ENCODE measurements around the gene BANF2. TPM values are rescaled to one million over a fixed set of nuclear protein-coding genes. Genes with fewer than 3 reads are reported as not detected.

Gene BANF2
- total and polyA plus RNA-seq, 10 of the 15 experiments (the other 5 are each of a cell fraction or from before 2014, with no cell fraction given) = not detected

DNA sequence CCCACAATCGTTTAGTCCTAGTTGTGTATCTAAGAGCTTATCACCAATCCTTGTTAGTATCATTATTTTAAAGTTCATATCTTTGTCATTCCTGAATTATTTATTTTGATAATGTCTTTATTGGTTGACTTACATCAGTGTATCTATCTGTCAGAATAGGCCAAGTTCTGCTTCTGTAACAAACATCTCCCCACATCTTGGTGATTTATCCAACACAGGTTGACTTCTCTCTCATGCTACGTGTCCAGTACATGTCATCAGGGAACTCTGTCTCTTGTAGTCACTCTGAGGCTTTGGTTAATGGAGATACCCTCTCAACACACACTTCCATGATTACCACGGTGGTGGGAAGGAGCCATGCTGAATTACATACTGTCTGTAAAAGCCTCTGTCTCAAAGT is 38.4 kb downstream of the BANF2 start:
- no peak for ATAC-seq
- H3K79me2 ChIP-seq (ENCODE audit: control insufficient read depth, insufficient read depth, low read length) = no peaks in the 10 kb centered on the region
- RAD21 ChIA-PET (ENCODE audit: unreplicated experiment) = no interaction called here
- H3K9ac ChIP-seq (ENCODE audit: control insufficient read depth, insufficient read depth, low read length) = no peak overlapping the region
- H3K4me1 ChIP-seq (ENCODE audit: control insufficient read depth, insufficient read depth, low read length) = no peaks in the 10 kb centered on the region
- POLR2A ChIA-PET = no interaction called here
- CTCF ChIA-PET = no interaction called here
- H3K4me3 ChIP-seq = no peak overlapping the region
- FAIRE-seq = no peak
- no peaks in the 10 kb centered on the region for H3K27me3 ChIP-seq (replicated peaks in 1 of 2; ENCODE audit: control insufficient read depth in 2 of 2, insufficient read depth in 2 of 2, low read length in 1 of 2)
- no peak overlapping the region for H2AFZ ChIP-seq (ENCODE audit: control insufficient read depth, low read depth, low read length)
- SMC1A ChIA-PET (ENCODE audit: uncharacterized antibody, unreplicated experiment) = no interaction called here
- 10% methylated on average over 3 of the region's 3 CpGs for WGBS (ENCODE audit: insufficient coverage, insufficient replicate concordance, low lambda C conversion rate, missing lambda C conversion rate)
- in situ Hi-C loops (cut with MboI) (no loop called here), intact Hi-C loops (cut with micrococcal nuclease; ENCODE audit: unreplicated experiment) (no loop called here)
- no peak for DNase-seq (ENCODE audit: low read depth, low spot score)
- H3K27ac ChIP-seq (ENCODE audit: control insufficient read depth, insufficient read depth) = no peak overlapping the region
- no peak overlapping the region for H3K4me2 ChIP-seq (ENCODE audit: control insufficient read depth, insufficient read depth)
- peaks cover 2% of the 10 kb centered on the region; the same call in 2 of the 3 replicates for H3K9me3 ChIP-seq (replicated peaks; ENCODE audit: control insufficient read depth, insufficient read depth, low read length)
- no peaks in the 10 kb centered on the region for H3K36me3 ChIP-seq (ENCODE audit: control insufficient read depth in 2 of 2, insufficient read depth in 2 of 2, low read length in 1 of 2)
- no TSS peak for BruUV-seq (replicated peaks)
- no peaks in the 10 kb centered on the region for H4K20me1 ChIP-seq (ENCODE audit: control insufficient read depth, insufficient read depth)
- TF ChIP-seq, protein P1, sequence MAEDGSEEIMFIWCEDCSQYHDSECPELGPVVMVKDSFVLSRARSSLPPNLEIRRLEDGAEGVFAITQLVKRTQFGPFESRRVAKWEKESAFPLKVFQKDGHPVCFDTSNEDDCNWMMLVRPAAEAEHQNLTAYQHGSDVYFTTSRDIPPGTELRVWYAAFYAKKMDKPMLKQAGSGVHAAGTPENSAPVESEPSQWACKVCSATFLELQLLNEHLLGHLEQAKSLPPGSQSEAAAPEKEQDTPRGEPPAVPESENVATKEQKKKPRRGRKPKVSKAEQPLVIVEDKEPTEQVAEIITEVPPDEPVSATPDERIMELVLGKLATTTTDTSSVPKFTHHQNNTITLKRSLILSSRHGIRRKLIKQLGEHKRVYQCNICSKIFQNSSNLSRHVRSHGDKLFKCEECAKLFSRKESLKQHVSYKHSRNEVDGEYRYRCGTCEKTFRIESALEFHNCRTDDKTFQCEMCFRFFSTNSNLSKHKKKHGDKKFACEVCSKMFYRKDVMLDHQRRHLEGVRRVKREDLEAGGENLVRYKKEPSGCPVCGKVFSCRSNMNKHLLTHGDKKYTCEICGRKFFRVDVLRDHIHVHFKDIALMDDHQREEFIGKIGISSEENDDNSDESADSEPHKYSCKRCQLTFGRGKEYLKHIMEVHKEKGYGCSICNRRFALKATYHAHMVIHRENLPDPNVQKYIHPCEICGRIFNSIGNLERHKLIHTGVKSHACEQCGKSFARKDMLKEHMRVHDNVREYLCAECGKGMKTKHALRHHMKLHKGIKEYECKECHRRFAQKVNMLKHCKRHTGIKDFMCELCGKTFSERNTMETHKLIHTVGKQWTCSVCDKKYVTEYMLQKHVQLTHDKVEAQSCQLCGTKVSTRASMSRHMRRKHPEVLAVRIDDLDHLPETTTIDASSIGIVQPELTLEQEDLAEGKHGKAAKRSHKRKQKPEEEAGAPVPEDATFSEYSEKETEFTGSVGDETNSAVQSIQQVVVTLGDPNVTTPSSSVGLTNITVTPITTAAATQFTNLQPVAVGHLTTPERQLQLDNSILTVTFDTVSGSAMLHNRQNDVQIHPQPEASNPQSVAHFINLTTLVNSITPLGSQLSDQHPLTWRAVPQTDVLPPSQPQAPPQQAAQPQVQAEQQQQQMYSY (CRISPR knock-in tag; IDR thresholded peaks at IDR 0.05) = no peak
- TF ChIP-seq ETV6 (conservative IDR thresholded peaks at IDR 0.05 in 1 of 2, IDR thresholded peaks at IDR 0.05 in 1 of 2; ENCODE audit: borderline replicate concordance in 1 of 2, low read depth in 1 of 2) (no peak), POU2F2 (IDR thresholded peaks at IDR 0.05; ENCODE audit: borderline replicate concordance, low read depth, low read length) (no peak), EED (IDR thresholded peaks at IDR 0.05; ENCODE audit: low read depth) (no peak), TBL1XR1 (IDR thresholded peaks at IDR 0.05; ENCODE audit: low read depth, low read length) (no peak), STAT3 (IDR thresholded peaks at IDR 0.05; ENCODE audit: low read depth, low read length) (no peak), DPF2 (IDR thresholded peaks at IDR 0.05) (no peak), RBBP5 (conservative IDR thresholded peaks at IDR 0.05) (no peak)
- TF ChIP-seq, protein P2, sequence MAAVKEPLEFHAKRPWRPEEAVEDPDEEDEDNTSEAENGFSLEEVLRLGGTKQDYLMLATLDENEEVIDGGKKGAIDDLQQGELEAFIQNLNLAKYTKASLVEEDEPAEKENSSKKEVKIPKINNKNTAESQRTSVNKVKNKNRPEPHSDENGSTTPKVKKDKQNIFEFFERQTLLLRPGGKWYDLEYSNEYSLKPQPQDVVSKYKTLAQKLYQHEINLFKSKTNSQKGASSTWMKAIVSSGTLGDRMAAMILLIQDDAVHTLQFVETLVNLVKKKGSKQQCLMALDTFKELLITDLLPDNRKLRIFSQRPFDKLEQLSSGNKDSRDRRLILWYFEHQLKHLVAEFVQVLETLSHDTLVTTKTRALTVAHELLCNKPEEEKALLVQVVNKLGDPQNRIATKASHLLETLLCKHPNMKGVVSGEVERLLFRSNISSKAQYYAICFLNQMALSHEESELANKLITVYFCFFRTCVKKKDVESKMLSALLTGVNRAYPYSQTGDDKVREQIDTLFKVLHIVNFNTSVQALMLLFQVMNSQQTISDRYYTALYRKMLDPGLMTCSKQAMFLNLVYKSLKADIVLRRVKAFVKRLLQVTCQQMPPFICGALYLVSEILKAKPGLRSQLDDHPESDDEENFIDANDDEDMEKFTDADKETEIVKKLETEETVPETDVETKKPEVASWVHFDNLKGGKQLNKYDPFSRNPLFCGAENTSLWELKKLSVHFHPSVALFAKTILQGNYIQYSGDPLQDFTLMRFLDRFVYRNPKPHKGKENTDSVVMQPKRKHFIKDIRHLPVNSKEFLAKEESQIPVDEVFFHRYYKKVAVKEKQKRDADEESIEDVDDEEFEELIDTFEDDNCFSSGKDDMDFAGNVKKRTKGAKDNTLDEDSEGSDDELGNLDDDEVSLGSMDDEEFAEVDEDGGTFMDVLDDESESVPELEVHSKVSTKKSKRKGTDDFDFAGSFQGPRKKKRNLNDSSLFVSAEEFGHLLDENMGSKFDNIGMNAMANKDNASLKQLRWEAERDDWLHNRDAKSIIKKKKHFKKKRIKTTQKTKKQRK (IDR thresholded peaks at IDR 0.05; ENCODE audit: low read depth, low read length) = no peak
- TF ChIP-seq, protein P3, sequence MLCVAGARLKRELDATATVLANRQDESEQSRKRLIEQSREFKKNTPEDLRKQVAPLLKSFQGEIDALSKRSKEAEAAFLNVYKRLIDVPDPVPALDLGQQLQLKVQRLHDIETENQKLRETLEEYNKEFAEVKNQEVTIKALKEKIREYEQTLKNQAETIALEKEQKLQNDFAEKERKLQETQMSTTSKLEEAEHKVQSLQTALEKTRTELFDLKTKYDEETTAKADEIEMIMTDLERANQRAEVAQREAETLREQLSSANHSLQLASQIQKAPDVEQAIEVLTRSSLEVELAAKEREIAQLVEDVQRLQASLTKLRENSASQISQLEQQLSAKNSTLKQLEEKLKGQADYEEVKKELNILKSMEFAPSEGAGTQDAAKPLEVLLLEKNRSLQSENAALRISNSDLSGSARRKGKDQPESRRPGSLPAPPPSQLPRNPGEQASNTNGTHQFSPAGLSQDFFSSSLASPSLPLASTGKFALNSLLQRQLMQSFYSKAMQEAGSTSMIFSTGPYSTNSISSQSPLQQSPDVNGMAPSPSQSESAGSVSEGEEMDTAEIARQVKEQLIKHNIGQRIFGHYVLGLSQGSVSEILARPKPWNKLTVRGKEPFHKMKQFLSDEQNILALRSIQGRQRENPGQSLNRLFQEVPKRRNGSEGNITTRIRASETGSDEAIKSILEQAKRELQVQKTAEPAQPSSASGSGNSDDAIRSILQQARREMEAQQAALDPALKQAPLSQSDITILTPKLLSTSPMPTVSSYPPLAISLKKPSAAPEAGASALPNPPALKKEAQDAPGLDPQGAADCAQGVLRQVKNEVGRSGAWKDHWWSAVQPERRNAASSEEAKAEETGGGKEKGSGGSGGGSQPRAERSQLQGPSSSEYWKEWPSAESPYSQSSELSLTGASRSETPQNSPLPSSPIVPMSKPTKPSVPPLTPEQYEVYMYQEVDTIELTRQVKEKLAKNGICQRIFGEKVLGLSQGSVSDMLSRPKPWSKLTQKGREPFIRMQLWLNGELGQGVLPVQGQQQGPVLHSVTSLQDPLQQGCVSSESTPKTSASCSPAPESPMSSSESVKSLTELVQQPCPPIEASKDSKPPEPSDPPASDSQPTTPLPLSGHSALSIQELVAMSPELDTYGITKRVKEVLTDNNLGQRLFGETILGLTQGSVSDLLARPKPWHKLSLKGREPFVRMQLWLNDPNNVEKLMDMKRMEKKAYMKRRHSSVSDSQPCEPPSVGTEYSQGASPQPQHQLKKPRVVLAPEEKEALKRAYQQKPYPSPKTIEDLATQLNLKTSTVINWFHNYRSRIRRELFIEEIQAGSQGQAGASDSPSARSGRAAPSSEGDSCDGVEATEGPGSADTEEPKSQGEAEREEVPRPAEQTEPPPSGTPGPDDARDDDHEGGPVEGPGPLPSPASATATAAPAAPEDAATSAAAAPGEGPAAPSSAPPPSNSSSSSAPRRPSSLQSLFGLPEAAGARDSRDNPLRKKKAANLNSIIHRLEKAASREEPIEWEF (IDR thresholded peaks at IDR 0.05; ENCODE audit: insufficient replicate concordance, low read depth, low read length) = no peak
